ENCODE results near the gene LAMA5. TPM values are rescaled to one million over a fixed set of nuclear protein-coding genes. Genes with fewer than 3 reads are reported as not detected.

LAMA5 gene
- polyA plus RNA-seq, 1 donor (not counting 4 experiments of a cell fraction or from before 2014, with no cell fraction given) = 8.7 TPM

DNA sequence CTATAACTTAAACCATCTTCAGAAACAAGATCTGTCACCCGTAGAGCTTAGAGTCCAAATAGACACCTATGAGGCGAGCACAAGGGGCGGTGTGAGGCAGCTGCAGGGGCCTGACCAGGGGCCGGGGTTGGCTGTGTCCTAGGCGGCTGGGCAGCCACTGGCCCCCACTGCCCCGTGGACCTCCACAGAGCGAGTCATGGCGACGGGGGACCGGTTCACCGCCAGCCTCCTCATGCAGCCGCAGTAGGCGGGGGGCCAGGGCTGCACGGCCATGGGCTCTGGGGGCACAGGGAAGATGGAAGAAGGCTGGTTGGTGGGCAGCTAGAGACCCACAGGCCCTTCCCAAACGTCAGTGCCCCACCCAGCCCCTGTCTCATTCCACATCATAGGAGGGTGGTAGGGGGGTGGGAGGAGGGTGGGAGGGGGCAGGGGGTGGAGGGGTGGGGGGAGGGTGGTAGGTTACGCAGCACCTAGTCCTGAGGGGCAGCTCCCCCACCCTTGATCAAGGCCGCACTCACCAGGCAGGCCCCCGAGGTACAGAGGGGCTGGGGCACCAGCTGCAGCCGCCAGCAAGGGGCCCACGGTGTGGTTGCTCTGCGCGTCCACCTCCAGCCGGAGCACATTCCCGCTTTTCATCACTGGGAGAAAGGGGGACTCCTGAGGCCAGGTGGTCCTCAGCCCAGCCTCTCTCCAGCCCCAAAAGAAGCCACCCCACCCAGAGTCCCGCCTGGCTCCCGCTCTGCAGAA is 57.7 kb downstream of the LAMA5 start:
- peaks cover 31% of the 10 kb centered on the region for H3K4me1 ChIP-seq (ENCODE audit: control insufficient read depth, extremely low read depth, insufficient read depth, low read length)
- H3K79me2 ChIP-seq (ENCODE audit: control insufficient read depth, insufficient read depth, low read length) = peaks cover 36% of the 10 kb centered on the region
- DNase-seq (ENCODE audit: low read depth, low spot score) = no peak
- H3K9me1 ChIP-seq (ENCODE audit: control insufficient read depth, extremely low read depth, insufficient read depth, low read length) = no peaks in the 10 kb centered on the region
- no peak for TF ChIP-seq EZH2 (IDR thresholded peaks at IDR 0.05; ENCODE audit: low read length)
- TF ChIP-seq, protein P1, sequence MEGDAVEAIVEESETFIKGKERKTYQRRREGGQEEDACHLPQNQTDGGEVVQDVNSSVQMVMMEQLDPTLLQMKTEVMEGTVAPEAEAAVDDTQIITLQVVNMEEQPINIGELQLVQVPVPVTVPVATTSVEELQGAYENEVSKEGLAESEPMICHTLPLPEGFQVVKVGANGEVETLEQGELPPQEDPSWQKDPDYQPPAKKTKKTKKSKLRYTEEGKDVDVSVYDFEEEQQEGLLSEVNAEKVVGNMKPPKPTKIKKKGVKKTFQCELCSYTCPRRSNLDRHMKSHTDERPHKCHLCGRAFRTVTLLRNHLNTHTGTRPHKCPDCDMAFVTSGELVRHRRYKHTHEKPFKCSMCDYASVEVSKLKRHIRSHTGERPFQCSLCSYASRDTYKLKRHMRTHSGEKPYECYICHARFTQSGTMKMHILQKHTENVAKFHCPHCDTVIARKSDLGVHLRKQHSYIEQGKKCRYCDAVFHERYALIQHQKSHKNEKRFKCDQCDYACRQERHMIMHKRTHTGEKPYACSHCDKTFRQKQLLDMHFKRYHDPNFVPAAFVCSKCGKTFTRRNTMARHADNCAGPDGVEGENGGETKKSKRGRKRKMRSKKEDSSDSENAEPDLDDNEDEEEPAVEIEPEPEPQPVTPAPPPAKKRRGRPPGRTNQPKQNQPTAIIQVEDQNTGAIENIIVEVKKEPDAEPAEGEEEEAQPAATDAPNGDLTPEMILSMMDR (optimal IDR thresholded peaks at IDR 0.05 in 1 of 3, IDR thresholded peaks at IDR 0.05 in 1 of 3, conservative IDR thresholded peaks at IDR 0.05 in 1 of 3; ENCODE audit: extremely low read depth in 1 of 3, insufficient read depth in 2 of 3, low read length in 3 of 3) = no peak
- FAIRE-seq = no peak
- H3K9me3 ChIP-seq (ENCODE audit: control insufficient read depth, low read depth, low read length) = no peaks in the 10 kb centered on the region
- no peak overlapping the region for H3K4me3 ChIP-seq (ENCODE audit: control insufficient read depth in 2 of 3, extremely low read depth in 1 of 3, insufficient read depth in 2 of 3, low read depth in 1 of 3, low read length in 3 of 3)
- H3K4me2 ChIP-seq (ENCODE audit: control insufficient read depth, extremely low read depth, insufficient read depth, low read depth, low read length) = no peak overlapping the region
- H3K9ac ChIP-seq (ENCODE audit: control insufficient read depth, extremely low read depth, insufficient read depth, low read length) = no peak overlapping the region
- dilution Hi-C loops (cut with MboI; ENCODE audit: extremely low pct_ligation_motif_present, low sequenced_read_pairs) = no loop called here
- H2AFZ ChIP-seq (ENCODE audit: control insufficient read depth, low read length) = no peak overlapping the region
- H3K27ac ChIP-seq (ENCODE audit: control insufficient read depth, insufficient read depth, low read length) = no peak overlapping the region
- H3K27me3 ChIP-seq (ENCODE audit: control insufficient read depth, extremely low read depth, insufficient read depth, low read length) = no peaks in the 10 kb centered on the region
- H4K20me1 ChIP-seq (ENCODE audit: control insufficient read depth, extremely low read depth, insufficient read depth, low read length) = peaks cover 50% of the 10 kb centered on the region
- H3K36me3 ChIP-seq (ENCODE audit: control insufficient read depth in 2 of 2, extremely low read depth in 1 of 2, insufficient read depth in 2 of 2, low read length in 2 of 2) = peaks cover 37 to 48% of the 10 kb centered on the region in 2 experiments

DNA sequence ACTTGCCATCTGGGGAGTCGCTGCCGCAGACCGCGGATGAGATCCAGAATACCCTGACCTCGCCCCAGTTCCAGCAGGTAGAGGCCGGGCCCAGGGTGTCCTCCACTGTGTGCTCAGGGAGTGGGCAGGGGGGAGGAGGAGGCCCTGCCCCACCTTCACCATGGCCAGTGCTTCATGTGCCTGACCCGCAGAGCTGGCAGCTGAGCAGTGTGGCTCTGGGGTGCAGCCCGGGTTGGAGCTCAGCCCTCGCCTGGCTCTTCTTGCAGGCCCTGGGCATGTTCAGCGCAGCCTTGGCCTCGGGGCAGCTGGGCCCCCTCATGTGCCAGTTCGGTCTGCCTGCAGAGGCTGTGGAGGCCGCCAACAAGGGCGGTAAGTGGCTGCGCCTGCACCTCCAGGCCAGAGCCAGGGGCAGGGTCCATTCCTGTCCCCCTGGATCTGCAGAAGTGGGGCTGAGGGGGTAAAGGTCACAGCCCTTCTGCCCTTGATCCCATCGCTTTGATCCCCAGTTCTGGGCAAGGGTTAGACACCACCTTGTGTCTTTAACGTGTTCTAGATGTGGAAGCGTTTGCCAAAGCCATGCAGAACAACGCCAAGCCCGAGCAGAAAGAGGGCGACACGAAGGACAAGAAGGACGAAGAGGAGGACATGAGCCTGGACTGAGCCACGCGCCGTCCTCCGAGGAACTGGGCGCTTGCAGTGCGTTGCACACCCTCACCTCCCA is 58.9 kb downstream of the LAMA5 start:
- TF ChIP-seq, protein P1 (optimal IDR thresholded peaks at IDR 0.05 in 1 of 3, IDR thresholded peaks at IDR 0.05 in 1 of 3, conservative IDR thresholded peaks at IDR 0.05 in 1 of 3; ENCODE audit: extremely low read depth in 1 of 3, insufficient read depth in 2 of 3, low read length in 3 of 3) = no peak
- no peak for TF ChIP-seq EZH2 (IDR thresholded peaks at IDR 0.05; ENCODE audit: low read length)
- Histone ChIP-seq H3K27ac (ENCODE audit: control insufficient read depth, insufficient read depth, low read length) (no peak overlapping the region), H4K20me1 (ENCODE audit: control insufficient read depth, extremely low read depth, insufficient read depth, low read length) (peaks cover 56% of the 10 kb centered on the region)

More for the DNA sequence above, 58.9 kb downstream of the LAMA5 start:
- FAIRE-seq (no peak), DNase-seq (ENCODE audit: low read depth, low spot score) (no peak)
- Histone ChIP-seq H3K36me3 (ENCODE audit: control insufficient read depth in 2 of 2, extremely low read depth in 1 of 2, insufficient read depth in 2 of 2, low read length in 2 of 2) (peaks cover 35 to 47% of the 10 kb centered on the region in 2 experiments), H3K27me3 (ENCODE audit: control insufficient read depth, extremely low read depth, insufficient read depth, low read length) (no peaks in the 10 kb centered on the region), H2AFZ (ENCODE audit: control insufficient read depth, low read length) (no peak overlapping the region), H3K4me2 (ENCODE audit: control insufficient read depth, extremely low read depth, insufficient read depth, low read depth, low read length) (no peak overlapping the region), H3K4me3 (ENCODE audit: control insufficient read depth in 2 of 3, extremely low read depth in 1 of 3, insufficient read depth in 2 of 3, low read depth in 1 of 3, low read length in 3 of 3) (no peak overlapping the region), H3K79me2 (ENCODE audit: control insufficient read depth, insufficient read depth, low read length) (peaks cover 47% of the 10 kb centered on the region), H3K9me1 (ENCODE audit: control insufficient read depth, extremely low read depth, insufficient read depth, low read length) (no peaks in the 10 kb centered on the region), H3K9me3 (ENCODE audit: control insufficient read depth, low read depth, low read length) (no peaks in the 10 kb centered on the region), H3K4me1 (ENCODE audit: control insufficient read depth, extremely low read depth, insufficient read depth, low read length) (peaks cover 35% of the 10 kb centered on the region), H3K9ac (ENCODE audit: control insufficient read depth, extremely low read depth, insufficient read depth, low read length) (no peak overlapping the region)
- dilution Hi-C loops (cut with MboI; ENCODE audit: extremely low pct_ligation_motif_present, low sequenced_read_pairs) = no loop called here

All from keratinocyte (primary cell).